H7 (cell line): ENCODE data around the gene MLN. TPM values are rescaled to one million over a fixed set of nuclear protein-coding genes. Genes with fewer than 3 reads are reported as not detected.
A peak's percentile ranks its signal among the peaks of the same experiment; 100 is the strongest.

ENCODE experiments used
- DNase-seq: peaks from one replicate; pipeline ENCODE4 v3.0.0; 2012
- H3K27me3 ChIP-seq: 2 replicates; pipeline ENCODE4 v1.6.0; 2011; ENCODE audit warnings: mild to moderate bottlenecking, low read length; ENCODE audit not compliant: control insufficient read depth, insufficient read depth
- H3K36me3 ChIP-seq: replicated peaks from 2 replicates; pipeline ENCODE4 v1.5.1; 2011; ENCODE audit warnings: low read length; ENCODE audit not compliant: control insufficient read depth, insufficient read depth
- H3K4me3 ChIP-seq: 2 replicates; pipeline ENCODE4 v1.5.1; 2011; ENCODE audit warnings: low read depth, mild to moderate bottlenecking, control low read depth, low read length, moderate library complexity; ENCODE audit not compliant: insufficient read depth
- total RNA-seq: library from RNA; depleted of rRNA; stranded (reverse); fragments of >200 nt; shearing (Covaris generic); gene quantifications from 2 replicates; pipeline ENCODE4 v1.2.3, GENCODE V29; 2014

The MLN gene
- total RNA-seq, 1 experiment from 2014 or later, result not detected

DNA sequence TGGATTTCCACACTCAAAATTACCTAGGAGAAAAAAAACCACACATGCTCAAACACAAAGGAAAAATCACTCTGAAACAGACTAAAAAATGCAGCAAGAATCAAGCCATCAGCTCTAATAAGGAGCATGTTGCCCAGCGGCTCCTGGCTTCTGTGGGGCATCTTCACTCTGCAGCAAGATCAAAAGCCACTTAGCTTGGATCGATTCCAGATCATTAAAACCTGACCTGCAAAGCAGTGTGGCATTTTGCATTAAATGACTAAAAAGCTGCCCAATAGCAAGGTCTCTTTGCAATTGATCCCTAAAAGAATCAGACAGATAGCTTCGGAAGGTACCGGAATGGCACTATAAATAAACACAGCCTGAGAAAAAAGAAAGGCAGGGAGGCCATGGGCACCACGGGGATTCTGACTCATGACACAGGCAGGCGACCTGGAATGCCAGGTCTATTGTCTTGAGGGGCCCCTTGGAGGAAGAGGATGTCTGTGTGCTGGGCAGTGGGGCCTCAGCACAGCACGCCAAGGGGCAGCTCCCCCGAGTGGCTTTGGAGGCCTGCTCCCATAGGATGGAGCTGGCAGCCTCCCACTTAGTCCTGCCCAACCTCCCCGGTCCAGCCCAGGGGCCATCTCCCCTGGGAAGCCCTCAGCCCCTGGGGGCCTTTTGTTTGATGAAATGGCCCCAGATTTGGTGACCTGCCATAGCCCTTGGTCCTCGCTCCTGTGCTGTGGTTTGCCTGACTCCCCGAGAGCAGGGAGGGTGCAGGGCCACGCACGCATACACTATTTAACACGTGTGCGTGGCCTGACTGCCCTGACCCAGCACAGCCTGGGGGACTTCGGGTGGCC, 22.4 kb downstream of the MLN start:
- Histone ChIP-seq H3K36me3 (peaks cover 45% of the 10 kb centered on the region), H3K4me3 (no peak overlapping the region), H3K27me3 (no peaks in the 10 kb centered on the region)
- peak; percentile 93 for DNase-seq

DNA sequence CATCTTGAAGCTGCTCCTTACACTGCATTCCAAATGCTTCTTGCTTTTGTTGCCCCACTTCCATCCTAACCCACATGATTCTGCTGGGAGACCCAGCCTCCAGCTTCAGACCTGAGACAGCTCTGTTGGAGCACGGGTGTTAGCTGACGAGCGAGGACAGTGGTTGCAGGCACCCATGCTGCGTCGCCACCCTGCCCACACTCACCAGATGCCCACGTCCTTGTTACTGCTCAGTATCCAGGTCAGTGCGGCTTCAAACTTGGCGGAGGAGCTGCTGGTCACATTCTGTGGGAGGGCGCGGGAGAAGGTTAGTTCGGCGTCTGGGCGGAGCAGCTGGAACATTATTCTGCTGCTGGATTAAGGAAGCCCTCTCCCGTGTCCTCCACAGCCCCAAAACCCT, 23.9 kb downstream of the MLN start:
- DNase-seq, result no peak
- no peak overlapping the region for H3K4me3 ChIP-seq
- no peaks in the 10 kb centered on the region for H3K27me3 ChIP-seq
- H3K36me3 ChIP-seq, result peaks cover 57% of the 10 kb centered on the region

- H3K4me3 ChIP-seq, result no peak overlapping the region
- peaks cover 58% of the 10 kb centered on the region for H3K36me3 ChIP-seq
- DNase-seq, result peak; percentile 88
- no peaks in the 10 kb centered on the region for H3K27me3 ChIP-seq
These were observed 24.5 kb downstream of the MLN start for GRCh38 chr6:33779290-33779689.

GRCh38 chr6:33778444-33779121, 25.2 kb downstream of the MLN start:
- no peak for DNase-seq
- no peaks in the 10 kb centered on the region for H3K27me3 ChIP-seq
- H3K36me3 ChIP-seq, result peaks cover 55% of the 10 kb centered on the region
- H3K4me3 ChIP-seq, result no peak overlapping the region

GRCh38 chr6:33777398-33778388, 26.1 kb downstream of the MLN start:
- H3K4me3 ChIP-seq, result no peak overlapping the region
- H3K27me3 ChIP-seq, result no peaks in the 10 kb centered on the region
- peaks cover 53% of the 10 kb centered on the region for H3K36me3 ChIP-seq
- no peak for DNase-seq

DNA sequence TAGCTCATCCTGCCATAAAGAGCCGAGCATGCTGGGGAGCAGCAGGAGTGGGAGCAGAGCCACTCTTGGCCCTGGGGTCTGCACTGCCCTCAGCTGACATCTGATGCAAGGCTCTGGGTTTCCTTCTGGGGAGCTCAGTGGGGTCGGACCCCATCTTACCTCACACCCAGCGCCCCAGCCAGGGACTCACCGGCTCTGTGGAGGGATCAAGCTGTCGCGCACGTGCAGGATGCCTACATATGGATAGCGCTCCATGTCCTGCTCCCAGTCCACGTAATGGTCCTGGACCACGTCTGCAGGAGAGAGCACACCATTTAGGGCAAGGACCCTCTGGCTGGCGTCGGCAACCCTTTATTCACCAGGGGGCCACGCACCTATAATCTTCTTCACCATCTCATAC, 27.0 kb downstream of the MLN start:
- no peak for DNase-seq
- Histone ChIP-seq H3K27me3 (no peaks in the 10 kb centered on the region), H3K4me3 (no peak overlapping the region), H3K36me3 (peaks cover 53% of the 10 kb centered on the region)

GRCh38 chr6:33776186-33776585, 27.6 kb downstream of the MLN start:
- H3K36me3 ChIP-seq, result peaks cover 53% of the 10 kb centered on the region
- DNase-seq, result no peak
- H3K4me3 ChIP-seq, result no peak overlapping the region
- no peaks in the 10 kb centered on the region for H3K27me3 ChIP-seq

DNA sequence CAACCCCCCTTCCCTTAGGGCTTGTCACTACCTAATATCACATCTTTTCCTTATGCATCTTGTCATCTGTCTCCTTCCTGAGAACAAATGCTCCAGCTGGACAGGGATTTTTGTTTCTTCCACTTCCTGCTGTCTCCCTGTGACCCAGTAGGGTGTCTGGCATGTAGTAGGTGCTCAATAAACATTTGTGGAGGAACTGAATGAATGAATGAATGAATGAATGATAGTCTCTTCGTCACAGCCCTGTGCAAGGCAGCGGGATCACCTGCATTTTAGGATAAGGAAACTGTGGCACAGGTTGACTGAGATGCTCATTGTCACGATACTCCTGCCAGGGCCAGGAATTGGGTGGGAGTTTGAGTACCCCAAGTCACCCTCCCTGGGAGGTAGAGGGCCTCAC, 29.0 kb downstream of the MLN start:
- no peak for DNase-seq
- H3K36me3 ChIP-seq, result peaks cover 47% of the 10 kb centered on the region
- no peak overlapping the region for H3K4me3 ChIP-seq
- no peaks in the 10 kb centered on the region for H3K27me3 ChIP-seq

DNA sequence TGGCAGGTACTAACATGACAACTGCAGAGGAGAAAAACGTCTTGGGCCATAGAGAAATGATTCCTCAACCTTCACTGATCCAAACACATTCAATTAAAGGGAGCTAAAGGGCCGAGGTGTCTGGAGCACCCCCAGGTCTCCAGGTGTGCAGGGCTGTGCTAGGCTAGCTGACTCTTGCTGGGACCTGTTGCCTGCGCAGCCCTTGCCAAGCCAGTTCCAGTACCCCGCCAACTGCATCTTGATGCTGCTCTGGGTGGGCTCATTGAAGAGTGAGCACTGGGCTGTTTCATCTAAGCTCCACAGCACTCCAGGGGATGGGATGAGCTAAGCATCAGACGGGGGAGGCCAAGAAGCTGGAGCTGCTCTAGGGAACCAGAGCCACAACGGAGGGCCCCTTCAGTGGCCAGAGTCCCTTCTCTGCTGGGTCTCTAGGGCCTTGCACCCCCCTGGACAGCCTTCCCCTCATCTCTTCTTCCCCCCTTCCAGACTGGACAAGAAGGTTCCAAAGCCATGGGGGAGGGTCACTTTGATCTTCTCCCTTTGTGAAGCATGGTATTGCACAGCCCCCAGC, 30.8 kb downstream of the MLN start:
- peaks cover 38% of the 10 kb centered on the region for H3K36me3 ChIP-seq
- no peaks in the 10 kb centered on the region for H3K27me3 ChIP-seq
- no peak overlapping the region for H3K4me3 ChIP-seq
- no peak for DNase-seq

GRCh38 chr6:33772082-33772830, 31.5 kb downstream of the MLN start:
- DNase-seq, result peak; percentile 44
- Histone ChIP-seq H3K36me3 (peaks cover 32% of the 10 kb centered on the region), H3K4me3 (no peak overlapping the region), H3K27me3 (no peaks in the 10 kb centered on the region)

DNA sequence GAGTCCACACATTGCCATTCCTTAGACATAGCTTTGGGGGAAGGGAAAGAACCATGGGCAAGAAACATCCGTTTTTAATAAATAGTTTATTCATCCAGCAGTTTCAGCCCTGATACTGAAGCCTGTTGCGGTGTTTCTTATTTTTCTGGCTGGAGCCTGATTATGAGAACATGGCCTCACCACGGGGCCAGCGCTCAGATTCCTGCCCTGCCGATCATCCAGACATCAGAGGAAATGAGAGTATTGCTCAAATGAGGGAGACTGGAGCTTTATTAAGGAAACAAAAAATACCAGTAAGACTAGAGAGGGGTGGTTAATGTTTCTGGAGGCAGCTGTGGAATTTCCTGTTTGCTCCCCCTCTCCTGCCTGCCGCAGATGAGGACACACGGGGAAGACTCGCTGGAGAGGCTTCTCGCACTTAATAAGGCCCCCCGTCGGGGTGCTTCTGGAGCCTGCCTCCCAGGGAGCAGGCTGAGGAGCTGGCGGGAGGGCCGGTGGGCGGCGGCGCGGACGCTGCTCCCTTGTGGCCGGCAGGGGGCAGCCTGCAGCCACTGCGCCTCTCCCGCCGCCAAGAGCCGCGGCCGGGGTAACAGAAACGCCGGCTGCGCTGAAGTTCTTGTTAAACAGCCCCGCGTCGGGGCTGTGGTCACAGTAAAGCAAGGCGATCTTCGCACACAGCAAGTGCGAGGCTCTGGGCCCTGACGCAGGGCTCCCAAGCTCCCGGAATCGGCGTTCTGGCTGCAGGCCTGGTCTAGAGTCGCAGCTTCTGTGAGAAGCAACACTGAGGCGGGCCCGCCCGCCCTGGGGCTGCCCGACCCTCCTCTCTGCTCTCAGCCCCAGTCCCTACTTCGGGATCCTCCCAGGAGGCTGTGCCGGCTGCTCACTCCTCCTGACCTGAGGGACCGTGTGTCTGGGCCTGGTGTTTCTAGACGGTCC, 32.4 kb downstream of the MLN start:
- H3K36me3 ChIP-seq, result peaks cover 26% of the 10 kb centered on the region
- DNase-seq, result peak; percentile 95
- H3K27me3 ChIP-seq, result no peaks in the 10 kb centered on the region
- H3K4me3 ChIP-seq, result no peak overlapping the region

DNA sequence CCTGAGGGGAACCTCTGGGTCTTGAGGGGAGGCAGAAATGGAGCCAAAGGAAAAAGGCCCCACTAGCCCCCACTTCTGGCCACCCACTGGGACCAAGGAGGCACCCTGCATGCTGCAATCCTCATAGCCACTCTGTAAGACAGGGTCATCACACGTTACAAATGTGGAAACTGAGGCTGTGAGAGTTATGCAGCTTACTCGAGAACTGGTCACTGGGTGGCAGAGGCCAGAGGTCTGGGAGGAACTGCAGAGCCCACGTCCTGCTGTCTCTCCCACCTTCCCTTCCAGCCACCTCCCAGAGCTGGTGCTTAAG, 33.0 kb downstream of the MLN start:
- no peak for DNase-seq
- H3K36me3 ChIP-seq, result peaks cover 21% of the 10 kb centered on the region
- H3K4me3 ChIP-seq, result no peak overlapping the region
- H3K27me3 ChIP-seq, result no peaks in the 10 kb centered on the region
